ENCODE results near the gene CARD9. TPM values are rescaled to one million over a fixed set of nuclear protein-coding genes. Genes with fewer than 3 reads are reported as not detected.
"Not testable (repeated sequence)": the region's sequence is repeated elsewhere in the genome, so short reads cannot be mapped to it uniquely, and the experiment has no call there.

CARD9 gene
- total and polyA plus RNA-seq, 2 donors = 2.8 to 3.5 TPM

- 77% methylated on average over 4 of the region's 4 CpGs for WGBS
- Histone ChIP-seq H3K27me3 (ENCODE audit: control insufficient read depth in 2 of 2, insufficient read depth in 1 of 2, low read length in 1 of 2) (no peaks in the 10 kb centered on the region), H3K4me3 (ENCODE audit: low read length in 2 of 2) (peak overlapping the region; percentile 79 to 97), H3K27ac (ENCODE audit: low read depth in 1 of 2, low read length in 1 of 2) (no peak overlapping the region), H3K36me3 (ENCODE audit: control insufficient read depth in 2 of 2, insufficient read depth in 2 of 2, low read length in 1 of 2) (peaks cover 45 to 48% of the 10 kb centered on the region in 2 donors), H3K4me1 (ENCODE audit: control insufficient read depth in 2 of 2, insufficient read depth in 2 of 2, low read length in 2 of 2) (peaks cover 12 to 21% of the 10 kb centered on the region in 2 donors), H3K9me3 (ENCODE audit: control insufficient read depth in 2 of 2, insufficient read depth in 1 of 2, low read length in 1 of 2) (no peaks in the 10 kb centered on the region)
- DNase-seq (ENCODE audit: low read depth in 6 of 9, low spot score in 9 of 9) = no peak
Measured at GRCh38 chr9:136411378-136411777, 37.9 kb upstream of the CARD9 start.

DNA sequence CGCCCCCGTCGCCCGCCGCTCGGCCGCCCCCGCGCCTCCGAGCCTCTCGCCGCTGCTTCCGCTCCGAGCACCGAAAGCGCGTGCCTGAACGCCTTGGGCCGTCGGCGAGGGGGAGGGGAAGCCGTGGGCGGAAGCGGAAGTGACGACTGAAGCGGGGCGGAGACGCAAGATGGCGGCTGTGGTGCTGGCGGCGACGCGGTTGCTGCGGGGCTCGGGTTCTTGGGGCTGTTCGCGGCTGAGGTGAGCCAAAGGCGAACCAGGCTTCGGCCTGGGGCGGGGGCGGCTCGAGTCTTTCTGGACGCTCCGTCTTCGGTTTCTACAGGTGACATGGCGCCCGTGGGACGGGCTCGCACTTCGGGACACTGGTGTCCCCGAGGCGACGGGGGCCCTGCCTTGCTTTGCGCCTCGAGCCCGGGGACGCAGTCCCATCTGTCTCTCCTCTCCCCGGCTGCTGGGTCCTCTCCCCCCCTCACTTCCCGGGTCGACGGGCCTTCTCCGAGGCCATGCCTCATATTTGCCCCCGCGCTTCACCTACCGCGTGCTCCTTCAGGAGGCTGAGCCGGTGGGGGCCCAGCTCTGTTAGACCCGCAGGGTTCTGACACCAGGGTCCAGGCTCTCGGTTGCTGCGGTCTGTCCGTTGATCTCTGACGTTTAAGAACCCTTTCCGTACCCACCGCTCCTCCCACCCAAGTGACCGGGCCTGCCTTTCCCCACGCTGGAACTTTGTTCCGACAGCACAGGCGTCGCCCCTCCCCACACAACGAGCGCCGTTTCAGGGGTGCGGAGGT lies 37.2 kb upstream of the CARD9 start, which contains the start of the genes ENTR1 and PMPCA:
ENTR1 (minus strand) TSS at position 115 of the 788 bp plus-strand sequence. CDS start 217 bp downstream, outside the sequence.
PMPCA (plus strand) TSS at position 159 of the 788 bp plus-strand sequence; CDS start at position 170, 11 bp downstream.
- peak; percentile 67 to 95 (median 91) for DNase-seq (ENCODE audit: low read depth in 6 of 9, low spot score in 9 of 9)
- H3K27me3 ChIP-seq (ENCODE audit: control insufficient read depth in 2 of 2, insufficient read depth in 1 of 2, low read length in 1 of 2) = no peaks in the 10 kb centered on the region
- peak within 1 kb of the TSS; percentile 79 to 97 for H3K4me3 ChIP-seq (ENCODE audit: low read length in 2 of 2)
- no peaks in the 10 kb centered on the region for H3K9me3 ChIP-seq (ENCODE audit: control insufficient read depth in 2 of 2, insufficient read depth in 1 of 2, low read length in 1 of 2)
- under 1% methylated on average over 83 of the region's 83 CpGs for WGBS
- peaks cover 44 to 46% of the 10 kb centered on the region in 2 donors for H3K36me3 ChIP-seq (ENCODE audit: control insufficient read depth in 2 of 2, insufficient read depth in 2 of 2, low read length in 1 of 2)
- H3K4me1 ChIP-seq (ENCODE audit: control insufficient read depth in 2 of 2, insufficient read depth in 2 of 2, low read length in 2 of 2) = peaks cover 12 to 21% of the 10 kb centered on the region in 2 donors
- peak within 1 kb of the TSS; percentile 66 to 70 for H3K27ac ChIP-seq (ENCODE audit: low read depth in 1 of 2, low read length in 1 of 2)

DNA sequence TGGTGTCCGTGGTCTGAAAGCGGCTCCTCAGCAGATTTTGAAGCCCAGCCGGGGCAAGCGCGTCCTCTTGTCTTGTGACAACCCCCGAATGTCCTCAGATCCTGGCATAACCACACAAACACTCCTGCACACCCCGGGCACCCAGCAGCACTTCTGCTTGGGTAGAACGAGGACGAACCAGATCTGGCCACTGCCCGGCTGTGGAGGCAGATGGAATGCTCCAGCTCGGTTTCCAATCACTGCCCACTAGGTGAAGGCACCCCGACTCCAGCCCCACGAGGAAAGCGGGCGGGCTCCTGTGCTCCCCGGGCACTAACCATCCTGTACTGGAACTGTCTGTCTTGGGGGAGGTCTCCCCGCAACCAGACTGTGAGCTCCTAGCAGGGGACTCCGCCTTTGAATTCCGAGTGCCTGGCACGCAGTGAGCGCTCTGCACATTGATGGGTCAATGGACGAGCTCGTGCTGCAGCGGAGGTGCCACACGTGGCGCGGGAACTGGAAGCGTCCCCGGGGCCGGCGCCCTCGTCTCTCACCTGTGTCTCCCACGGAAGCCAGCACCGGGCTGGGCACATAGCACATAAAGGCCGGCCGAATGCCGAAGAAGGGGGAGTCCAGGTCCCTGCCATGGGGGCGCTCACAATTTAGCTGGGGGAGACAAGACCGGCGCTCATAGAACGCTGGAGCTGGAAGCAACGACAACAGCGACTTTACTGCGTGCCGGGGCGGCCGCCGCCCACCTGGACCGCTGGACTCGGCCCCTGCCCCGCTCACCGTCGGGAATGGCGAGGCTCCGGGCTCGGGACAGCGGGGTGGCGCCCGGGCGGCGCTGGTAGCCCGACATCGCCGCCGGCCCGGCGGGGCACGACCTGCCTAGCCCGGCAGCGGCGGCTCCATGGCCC lies 36.3 kb upstream of the CARD9 start:
- no peaks in the 10 kb centered on the region for H3K27me3 ChIP-seq (ENCODE audit: control insufficient read depth in 2 of 2, insufficient read depth in 1 of 2, low read length in 1 of 2)
- 17% methylated on average over 71 of the region's 71 CpGs for WGBS
- peaks cover 48% of the 10 kb centered on the region in 2 donors for H3K36me3 ChIP-seq (ENCODE audit: control insufficient read depth in 2 of 2, insufficient read depth in 2 of 2, low read length in 1 of 2)
- H3K4me1 ChIP-seq (ENCODE audit: control insufficient read depth in 2 of 2, insufficient read depth in 2 of 2, low read length in 2 of 2) = peaks cover 15 to 21% of the 10 kb centered on the region in 2 donors
- peak overlapping the region; percentile 69 to 79 for H3K4me3 ChIP-seq (ENCODE audit: low read length in 2 of 2)
- no peaks in the 10 kb centered on the region for H3K9me3 ChIP-seq (ENCODE audit: control insufficient read depth in 2 of 2, insufficient read depth in 1 of 2, low read length in 1 of 2)
- peak overlapping the region in 1 of 2 donors; percentile 70 for H3K27ac ChIP-seq (ENCODE audit: low read depth in 1 of 2, low read length in 1 of 2)
- DNase-seq (ENCODE audit: low read depth in 6 of 9, low spot score in 9 of 9) = peak in 2 of 9 donors; percentile 10 to 39

GRCh38 chr9:136407911-136408310 lies 34.4 kb upstream of the CARD9 start:
- H3K4me1 ChIP-seq (ENCODE audit: control insufficient read depth in 2 of 2, insufficient read depth in 2 of 2, low read length in 2 of 2) = peaks cover 15 to 27% of the 10 kb centered on the region in 2 donors
- DNase-seq (ENCODE audit: low read depth in 6 of 9, low spot score in 9 of 9) = no peak
- H3K9me3 ChIP-seq (ENCODE audit: control insufficient read depth in 2 of 2, insufficient read depth in 1 of 2, low read length in 1 of 2) = no peaks in the 10 kb centered on the region
- H3K4me3 ChIP-seq (ENCODE audit: low read length in 2 of 2) = no peak overlapping the region
- WGBS = 97% methylated on average over 7 of the region's 7 CpGs
- no peak overlapping the region for H3K27ac ChIP-seq (ENCODE audit: low read depth in 1 of 2, low read length in 1 of 2)
- no peaks in the 10 kb centered on the region for H3K27me3 ChIP-seq (ENCODE audit: control insufficient read depth in 2 of 2, insufficient read depth in 1 of 2, low read length in 1 of 2)
- peaks cover 41 to 43% of the 10 kb centered on the region in 2 donors for H3K36me3 ChIP-seq (ENCODE audit: control insufficient read depth in 2 of 2, insufficient read depth in 2 of 2, low read length in 1 of 2)

DNA sequence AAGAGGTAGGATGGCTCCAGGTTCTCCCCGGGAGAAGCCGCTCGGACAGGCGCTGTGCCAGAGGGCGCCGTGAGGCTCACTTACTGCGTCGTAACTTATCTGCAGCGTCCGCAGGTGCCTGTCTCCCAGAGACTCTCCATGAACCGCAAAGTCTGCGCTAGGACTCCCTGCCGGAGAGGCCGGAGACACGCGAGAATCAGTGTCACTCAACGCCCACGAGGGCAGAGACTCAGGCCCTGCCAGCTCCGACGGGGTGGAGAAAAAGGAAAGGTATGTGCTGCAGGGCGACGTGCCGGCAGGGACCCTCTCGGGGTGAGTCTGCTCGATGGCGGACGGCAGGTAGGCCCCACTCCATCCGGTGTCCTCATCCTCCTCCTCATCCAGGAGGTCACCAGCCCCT lies 33.6 kb upstream of the CARD9 start:
- H3K4me3 ChIP-seq (ENCODE audit: low read length in 2 of 2); H3K27me3 ChIP-seq (ENCODE audit: control insufficient read depth in 2 of 2, insufficient read depth in 1 of 2, low read length in 1 of 2); DNase-seq (ENCODE audit: low read depth in 6 of 9, low spot score in 9 of 9); H3K9me3 ChIP-seq (ENCODE audit: control insufficient read depth in 2 of 2, insufficient read depth in 1 of 2, low read length in 1 of 2); H3K27ac ChIP-seq (ENCODE audit: low read depth in 1 of 2, low read length in 1 of 2): not testable (repeated sequence)
- 98% methylated on average over 28 of the region's 28 CpGs for whole genome bisulfite sequencing
- Histone ChIP-seq H3K36me3 (ENCODE audit: control insufficient read depth in 2 of 2, insufficient read depth in 2 of 2, low read length in 1 of 2) (peaks cover 39 to 45% of the 10 kb centered on the region in 2 donors), H3K4me1 (ENCODE audit: control insufficient read depth in 2 of 2, insufficient read depth in 2 of 2, low read length in 2 of 2) (peaks cover 15 to 27% of the 10 kb centered on the region in 2 donors)

- H3K9me3 ChIP-seq (ENCODE audit: control insufficient read depth in 2 of 2, insufficient read depth in 1 of 2, low read length in 1 of 2); H3K27ac ChIP-seq (ENCODE audit: low read depth in 1 of 2, low read length in 1 of 2); DNase-seq (ENCODE audit: low read depth in 6 of 9, low spot score in 9 of 9); H3K4me3 ChIP-seq (ENCODE audit: low read length in 2 of 2); H3K27me3 ChIP-seq (ENCODE audit: control insufficient read depth in 2 of 2, insufficient read depth in 1 of 2, low read length in 1 of 2): not testable (repeated sequence)
- Histone ChIP-seq H3K4me1 (ENCODE audit: control insufficient read depth in 2 of 2, insufficient read depth in 2 of 2, low read length in 2 of 2) (peaks cover 9 to 16% of the 10 kb centered on the region in 2 donors), H3K36me3 (ENCODE audit: control insufficient read depth in 2 of 2, insufficient read depth in 2 of 2, low read length in 1 of 2) (peaks cover 44 to 50% of the 10 kb centered on the region in 2 donors)
- 96% methylated on average over 10 of the region's 10 CpGs for WGBS
Measured at GRCh38 chr9:136405904-136406303, 32.4 kb upstream of the CARD9 start.

DNA sequence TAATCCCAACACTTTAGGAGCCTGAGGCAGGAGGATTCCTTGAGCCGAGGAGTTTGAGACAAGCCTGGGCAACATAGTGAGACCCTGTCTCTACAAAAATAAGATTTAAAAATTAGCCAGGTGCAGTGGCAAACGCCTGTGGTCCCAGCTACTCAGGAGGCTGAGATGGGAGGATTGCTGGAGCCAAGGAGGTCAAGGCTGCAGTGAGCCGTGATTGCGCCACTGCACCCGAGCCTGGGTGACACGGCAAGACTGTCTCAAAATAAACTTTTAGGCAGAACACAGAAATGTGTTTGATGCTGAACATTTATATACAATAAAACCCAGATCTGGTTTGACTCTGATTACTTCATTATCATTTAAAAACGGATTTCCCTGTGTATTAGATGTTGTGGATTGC lies 32.0 kb upstream of the CARD9 start:
- 98% methylated on average over 7 of the region's 7 CpGs for WGBS
- Histone ChIP-seq H3K4me1 (ENCODE audit: control insufficient read depth in 2 of 2, insufficient read depth in 2 of 2, low read length in 2 of 2) (peaks cover 12 to 20% of the 10 kb centered on the region in 2 donors), H3K27me3 (ENCODE audit: control insufficient read depth in 2 of 2, insufficient read depth in 1 of 2, low read length in 1 of 2) (no peaks in the 10 kb centered on the region), H3K36me3 (ENCODE audit: control insufficient read depth in 2 of 2, insufficient read depth in 2 of 2, low read length in 1 of 2) (peaks cover 44 to 50% of the 10 kb centered on the region in 2 donors), H3K27ac (ENCODE audit: low read depth in 1 of 2, low read length in 1 of 2) (no peak overlapping the region), H3K9me3 (ENCODE audit: control insufficient read depth in 2 of 2, insufficient read depth in 1 of 2, low read length in 1 of 2) (no peaks in the 10 kb centered on the region), H3K4me3 (ENCODE audit: low read length in 2 of 2) (no peak overlapping the region)
- no peak for DNase-seq (ENCODE audit: low read depth in 6 of 9, low spot score in 9 of 9)

DNA sequence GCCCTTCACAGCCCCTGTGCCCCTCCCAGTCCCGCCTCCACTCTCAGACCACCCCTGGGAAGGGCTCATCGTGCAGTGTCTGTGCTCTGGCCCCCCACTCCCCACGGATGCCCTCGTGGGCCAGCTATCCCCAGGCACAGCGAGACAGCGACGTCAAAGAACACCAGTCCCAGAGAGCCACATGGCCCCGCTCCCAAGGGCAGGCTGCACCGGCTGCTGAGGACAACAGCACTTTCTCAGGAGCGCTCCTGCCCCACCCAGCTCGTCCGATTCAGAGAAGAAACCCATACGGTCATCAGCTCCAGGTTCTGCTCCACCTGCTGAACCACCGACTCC lies 31.3 kb upstream of the CARD9 start:
- 96% methylated on average over 14 of the region's 14 CpGs for WGBS
- H3K27me3 ChIP-seq (ENCODE audit: control insufficient read depth in 2 of 2, insufficient read depth in 1 of 2, low read length in 1 of 2) = no peaks in the 10 kb centered on the region
- no peak for DNase-seq (ENCODE audit: low read depth in 6 of 9, low spot score in 9 of 9)
- H3K9me3 ChIP-seq (ENCODE audit: control insufficient read depth in 2 of 2, insufficient read depth in 1 of 2, low read length in 1 of 2) = no peaks in the 10 kb centered on the region
- peaks cover 14 to 20% of the 10 kb centered on the region in 2 donors for H3K4me1 ChIP-seq (ENCODE audit: control insufficient read depth in 2 of 2, insufficient read depth in 2 of 2, low read length in 2 of 2)
- peaks cover 44 to 50% of the 10 kb centered on the region in 2 donors for H3K36me3 ChIP-seq (ENCODE audit: control insufficient read depth in 2 of 2, insufficient read depth in 2 of 2, low read length in 1 of 2)
- H3K27ac ChIP-seq (ENCODE audit: low read depth in 1 of 2, low read length in 1 of 2) = no peak overlapping the region
- H3K4me3 ChIP-seq (ENCODE audit: low read length in 2 of 2) = no peak overlapping the region

All from thymus (tissue), 11 donors.